GM06990 (cell line): ENCODE data around the gene MORC4.

ENCODE experiments used
- DNase-seq: peaks from one replicate; pipeline ENCODE4 v3.0.0-alpha.2; 2011; ENCODE audit not compliant: insufficient read length; ENCODE audit errors: extremely low read depth
- H3K27me3 ChIP-seq: replicated peaks from 2 replicates; pipeline ENCODE4 v1.6.0; 2011; ENCODE audit warnings: low read length; ENCODE audit not compliant: control insufficient read depth, insufficient read depth
- H3K36me3 ChIP-seq: 2 replicates; pipeline ENCODE4 v1.5.1; 2011; ENCODE audit warnings: low read length; ENCODE audit not compliant: control insufficient read depth, insufficient read depth
- H3K4me3 ChIP-seq: replicated peaks from 2 replicates; pipeline ENCODE4 v1.5.1; 2011; ENCODE audit warnings: low read depth, mild to moderate bottlenecking, control low read depth, low read length
- CTCF ChIP-seq: IDR thresholded peaks from 2 replicates; pipeline ENCODE4 v1.5.1; 2011; ENCODE audit warnings: low read length, control low read depth, mild to moderate bottlenecking, inconsistent platforms; ENCODE audit not compliant: insufficient read depth, poor library complexity, severe bottlenecking

Gene MORC4

DNA sequence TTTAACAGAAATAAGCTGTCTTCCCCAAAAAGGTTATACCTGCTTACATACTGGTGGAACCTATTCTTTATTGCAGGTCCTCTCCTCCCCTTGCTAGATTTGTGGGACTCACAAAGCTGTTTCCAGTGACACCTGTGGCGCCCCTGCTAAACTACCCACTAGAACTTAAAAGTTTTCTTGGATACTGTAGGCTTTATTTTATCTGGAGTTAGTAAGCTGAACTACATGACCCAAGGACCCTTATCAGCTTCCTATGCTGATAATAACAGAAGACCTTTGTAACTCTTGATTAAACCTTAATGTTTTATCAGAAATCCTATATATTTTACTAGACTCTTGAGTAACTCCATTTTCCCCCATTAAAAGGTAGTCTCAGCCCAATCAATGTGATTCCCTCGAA is 47.5 kb downstream of the MORC4 start:
- Histone ChIP-seq H3K36me3 (no peaks in the 10 kb centered on the region), H3K27me3 (no peaks in the 10 kb centered on the region), H3K4me3 (no peak overlapping the region)
- no peak for DNase-seq
- no peak for TF ChIP-seq CTCF

GRCh38 chrX:106952089-106952488 is 47.9 kb downstream of the MORC4 start:
- no peak for DNase-seq
- no peak for TF ChIP-seq CTCF
- H3K36me3 ChIP-seq: no peaks in the 10 kb centered on the region
- no peak overlapping the region for H3K4me3 ChIP-seq
- no peaks in the 10 kb centered on the region for H3K27me3 ChIP-seq

DNA sequence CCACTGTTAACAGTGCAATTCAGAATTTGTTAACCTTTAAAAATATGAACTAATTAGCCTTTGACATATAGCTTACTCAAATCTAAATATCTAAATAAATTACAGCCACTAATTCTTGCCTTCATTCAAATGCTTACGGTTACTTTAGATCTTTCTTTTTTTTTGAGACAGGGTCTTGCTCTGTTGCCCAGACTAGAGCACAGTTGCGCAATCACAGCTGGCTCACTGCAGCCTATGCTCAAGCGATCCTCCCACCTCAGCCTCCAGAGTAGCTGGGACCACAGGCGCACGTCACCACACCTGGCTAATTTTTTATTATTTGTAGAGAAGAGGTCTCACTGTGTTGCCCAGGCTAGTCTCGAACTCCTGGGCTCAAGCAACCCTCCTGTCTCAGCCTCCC is 48.8 kb downstream of the MORC4 start:
- no peaks in the 10 kb centered on the region for H3K27me3 ChIP-seq
- no peaks in the 10 kb centered on the region for H3K36me3 ChIP-seq
- DNase-seq: no peak
- H3K4me3 ChIP-seq: no peak overlapping the region
- no peak for TF ChIP-seq CTCF

DNA sequence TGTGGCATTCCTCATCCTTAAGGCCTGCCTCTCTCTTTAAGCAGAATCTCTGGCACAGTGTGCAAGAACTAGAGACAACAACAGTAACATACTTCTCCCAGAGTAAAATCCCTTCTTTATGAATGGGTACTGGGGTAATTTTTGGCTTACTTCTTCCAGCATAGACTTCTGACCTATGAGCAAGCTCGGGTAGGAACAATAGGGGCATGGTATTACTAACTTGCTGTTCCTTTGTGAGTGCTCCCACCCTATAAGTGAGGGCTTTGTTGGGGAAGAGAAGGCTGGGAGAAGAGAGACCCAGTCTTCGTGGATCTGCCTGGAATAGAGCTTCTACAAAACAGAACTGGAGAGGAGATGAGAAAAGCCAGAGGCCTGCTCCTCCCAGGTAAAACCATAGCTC is 49.6 kb downstream of the MORC4 start:
- Histone ChIP-seq H3K27me3 (no peaks in the 10 kb centered on the region), H3K4me3 (no peak overlapping the region), H3K36me3 (no peaks in the 10 kb centered on the region)
- TF ChIP-seq CTCF: no peak
- no peak for DNase-seq

GRCh38 chrX:106949366-106949765 is 50.6 kb downstream of the MORC4 start:
- no peak for DNase-seq
- TF ChIP-seq CTCF: no peak
- Histone ChIP-seq H3K36me3 (no peaks in the 10 kb centered on the region), H3K4me3 (no peak overlapping the region), H3K27me3 (no peaks in the 10 kb centered on the region)

GRCh38 chrX:106948641-106949040 is 51.4 kb downstream of the MORC4 start:
- Histone ChIP-seq H3K36me3 (no peaks in the 10 kb centered on the region), H3K4me3 (no peak overlapping the region), H3K27me3 (no peaks in the 10 kb centered on the region; the same call in 1 of the 2 replicates)
- DNase-seq: no peak
- no peak for TF ChIP-seq CTCF
